ENCODE measurements around the gene GALNT10.

GALNT10 gene

GRCh38 chr5:154273963-154274827 lies 83.7 kb downstream of the GALNT10 start:
- H3K14ac ChIP-seq (ENCODE audit: low read length): no peak overlapping the region
- H2BK5ac ChIP-seq (ENCODE audit: low read length): no peak overlapping the region
- no peak overlapping the region for H3K4ac ChIP-seq (ENCODE audit: low read length)
- no peak overlapping the region for H3K23ac ChIP-seq (ENCODE audit: low read depth, low read length, poor library complexity)
- H4K8ac ChIP-seq (ENCODE audit: low read depth, low read length): no peak overlapping the region
- no peaks in the 10 kb centered on the region for H3K27me3 ChIP-seq (ENCODE audit: control insufficient read depth in 3 of 3, insufficient read depth in 3 of 3, low read depth in 1 of 3, low read length in 3 of 3)
- H3K9ac ChIP-seq (ENCODE audit: low read depth, low read length, poor library complexity): no peak overlapping the region
- H3K79me1 ChIP-seq (ENCODE audit: low read depth, low read length): no peaks in the 10 kb centered on the region
- WGBS, 2 donors (ENCODE audit: extremely low coverage in 2 of 2, insufficient read length in 2 of 2, insufficient replicate concordance in 1 of 2): no CpG with 5 or more reads among the region's 2 CpGs
- H2AK5ac ChIP-seq (ENCODE audit: low read depth, low read length): no peak overlapping the region
- peaks cover 5 to 6% of the 10 kb centered on the region in 2 donors for H3K4me1 ChIP-seq (ENCODE audit: control insufficient read depth in 2 of 2, insufficient read depth in 1 of 2, low read depth in 1 of 2, low read length in 2 of 2)
- H2BK12ac ChIP-seq (ENCODE audit: low read length): no peak overlapping the region
- no peak overlapping the region for H3K4me2 ChIP-seq (ENCODE audit: insufficient read depth, low read length, poor library complexity, severe bottlenecking)
- no peaks in the 10 kb centered on the region for H3K36me3 ChIP-seq (replicated peaks in 1 of 2; ENCODE audit: control insufficient read depth in 2 of 2, insufficient read depth in 2 of 2, low read length in 2 of 2)
- no peak overlapping the region for H2AFZ ChIP-seq (ENCODE audit: low read length)
- no peak overlapping the region for H3K27ac ChIP-seq (replicated peaks; ENCODE audit: low read length)
- H2BK15ac ChIP-seq (ENCODE audit: low read length): no peak overlapping the region
- no peak overlapping the region for H3K18ac ChIP-seq (ENCODE audit: low read length)
- no peak overlapping the region for H2BK120ac ChIP-seq (ENCODE audit: low read depth, low read length)
- H3K9me3 ChIP-seq (replicated peaks in 1 of 2; ENCODE audit: control insufficient read depth in 2 of 2, insufficient read depth in 1 of 2, low read depth in 1 of 2, low read length in 2 of 2): no peaks in the 10 kb centered on the region
- no peak overlapping the region for H3K4me3 ChIP-seq (ENCODE audit: low read length in 2 of 2)
- DNase-seq (ENCODE audit: low spot score): no peak
- no peak overlapping the region for H4K91ac ChIP-seq (ENCODE audit: low read depth, low read length, poor library complexity)

GRCh38 chr5:154274828-154275185 lies 84.3 kb downstream of the GALNT10 start:
- H3K4me3 ChIP-seq (ENCODE audit: low read length in 2 of 2): no peak overlapping the region
- no peak overlapping the region for H3K18ac ChIP-seq (ENCODE audit: low read length)
- no peaks in the 10 kb centered on the region for H3K9me3 ChIP-seq (replicated peaks in 1 of 2; ENCODE audit: control insufficient read depth in 2 of 2, insufficient read depth in 1 of 2, low read depth in 1 of 2, low read length in 2 of 2)
- H3K79me1 ChIP-seq (ENCODE audit: low read depth, low read length): no peaks in the 10 kb centered on the region
- no peaks in the 10 kb centered on the region for H3K27me3 ChIP-seq (ENCODE audit: control insufficient read depth in 3 of 3, insufficient read depth in 3 of 3, low read depth in 1 of 3, low read length in 3 of 3)
- whole genome bisulfite sequencing, 2 donors (ENCODE audit: extremely low coverage in 2 of 2, insufficient read length in 2 of 2, insufficient replicate concordance in 1 of 2): no CpG with 5 or more reads among the region's 4 CpGs
- H2BK12ac ChIP-seq (ENCODE audit: low read length): no peak overlapping the region
- no peak overlapping the region for H2AFZ ChIP-seq (ENCODE audit: low read length)
- H4K8ac ChIP-seq (ENCODE audit: low read depth, low read length): no peak overlapping the region
- no peak overlapping the region for H2BK15ac ChIP-seq (ENCODE audit: low read length)
- H2BK5ac ChIP-seq (ENCODE audit: low read length): no peak overlapping the region
- H2BK120ac ChIP-seq (ENCODE audit: low read depth, low read length): no peak overlapping the region
- no peak overlapping the region for H3K27ac ChIP-seq (replicated peaks; ENCODE audit: low read length)
- H2AK5ac ChIP-seq (ENCODE audit: low read depth, low read length): no peak overlapping the region
- H4K91ac ChIP-seq (ENCODE audit: low read depth, low read length, poor library complexity): no peak overlapping the region
- no peak for DNase-seq (ENCODE audit: low spot score)
- no peak overlapping the region for H3K4ac ChIP-seq (ENCODE audit: low read length)
- no peak overlapping the region for H3K9ac ChIP-seq (ENCODE audit: low read depth, low read length, poor library complexity)
- H3K36me3 ChIP-seq (replicated peaks in 1 of 2; ENCODE audit: control insufficient read depth in 2 of 2, insufficient read depth in 2 of 2, low read length in 2 of 2): no peaks in the 10 kb centered on the region
- H3K4me2 ChIP-seq (ENCODE audit: insufficient read depth, low read length, poor library complexity, severe bottlenecking): no peak overlapping the region
- H3K14ac ChIP-seq (ENCODE audit: low read length): no peak overlapping the region
- H3K23ac ChIP-seq (ENCODE audit: low read depth, low read length, poor library complexity): no peak overlapping the region
- peaks cover 5 to 6% of the 10 kb centered on the region in 2 donors for H3K4me1 ChIP-seq (ENCODE audit: control insufficient read depth in 2 of 2, insufficient read depth in 1 of 2, low read depth in 1 of 2, low read length in 2 of 2)

GRCh38 chr5:154275566-154275965 lies 85.0 kb downstream of the GALNT10 start:
- H3K18ac ChIP-seq (ENCODE audit: low read length): no peak overlapping the region
- H3K14ac ChIP-seq (ENCODE audit: low read length): no peak overlapping the region
- no peak overlapping the region for H2AFZ ChIP-seq (ENCODE audit: low read length)
- H4K8ac ChIP-seq (ENCODE audit: low read depth, low read length): no peak overlapping the region
- peaks cover 5 to 6% of the 10 kb centered on the region in 2 donors for H3K4me1 ChIP-seq (ENCODE audit: control insufficient read depth in 2 of 2, insufficient read depth in 1 of 2, low read depth in 1 of 2, low read length in 2 of 2)
- H2BK15ac ChIP-seq (ENCODE audit: low read length): no peak overlapping the region
- no peak overlapping the region for H2BK120ac ChIP-seq (ENCODE audit: low read depth, low read length)
- H2BK12ac ChIP-seq (ENCODE audit: low read length): no peak overlapping the region
- no peaks in the 10 kb centered on the region for H3K36me3 ChIP-seq (replicated peaks in 1 of 2; ENCODE audit: control insufficient read depth in 2 of 2, insufficient read depth in 2 of 2, low read length in 2 of 2)
- H3K27ac ChIP-seq (replicated peaks; ENCODE audit: low read length): no peak overlapping the region
- H3K79me1 ChIP-seq (ENCODE audit: low read depth, low read length): no peaks in the 10 kb centered on the region
- no peak for DNase-seq (ENCODE audit: low spot score)
- H3K4me2 ChIP-seq (ENCODE audit: insufficient read depth, low read length, poor library complexity, severe bottlenecking): no peak overlapping the region
- H2BK5ac ChIP-seq (ENCODE audit: low read length): no peak overlapping the region
- H3K9ac ChIP-seq (ENCODE audit: low read depth, low read length, poor library complexity): no peak overlapping the region
- no peak overlapping the region for H3K4me3 ChIP-seq (ENCODE audit: low read length in 2 of 2)
- no peak overlapping the region for H3K4ac ChIP-seq (ENCODE audit: low read length)
- no CpG with 5 or more reads among the region's 3 CpGs for WGBS, 2 donors (ENCODE audit: extremely low coverage in 2 of 2, insufficient read length in 2 of 2, insufficient replicate concordance in 1 of 2)
- no peak overlapping the region for H2AK5ac ChIP-seq (ENCODE audit: low read depth, low read length)
- H3K27me3 ChIP-seq (ENCODE audit: control insufficient read depth in 3 of 3, insufficient read depth in 3 of 3, low read depth in 1 of 3, low read length in 3 of 3): no peaks in the 10 kb centered on the region
- H3K9me3 ChIP-seq (replicated peaks in 1 of 2; ENCODE audit: control insufficient read depth in 2 of 2, insufficient read depth in 1 of 2, low read depth in 1 of 2, low read length in 2 of 2): no peaks in the 10 kb centered on the region
- H4K91ac ChIP-seq (ENCODE audit: low read depth, low read length, poor library complexity): no peak overlapping the region
- no peak overlapping the region for H3K23ac ChIP-seq (ENCODE audit: low read depth, low read length, poor library complexity)

GRCh38 chr5:154276261-154276972 lies 85.9 kb downstream of the GALNT10 start:
- no peak overlapping the region for H2BK5ac ChIP-seq (ENCODE audit: low read length)
- peaks cover 5 to 6% of the 10 kb centered on the region in 2 donors for H3K4me1 ChIP-seq (ENCODE audit: control insufficient read depth in 2 of 2, insufficient read depth in 1 of 2, low read depth in 1 of 2, low read length in 2 of 2)
- no peak overlapping the region for H3K4ac ChIP-seq (ENCODE audit: low read length)
- no peak overlapping the region for H3K4me2 ChIP-seq (ENCODE audit: insufficient read depth, low read length, poor library complexity, severe bottlenecking)
- H3K4me3 ChIP-seq (ENCODE audit: low read length in 2 of 2): no peak overlapping the region
- H3K36me3 ChIP-seq (replicated peaks in 1 of 2; ENCODE audit: control insufficient read depth in 2 of 2, insufficient read depth in 2 of 2, low read length in 2 of 2): no peaks in the 10 kb centered on the region
- no CpG with 5 or more reads among the region's 5 CpGs for WGBS, 2 donors (ENCODE audit: extremely low coverage in 2 of 2, insufficient read length in 2 of 2, insufficient replicate concordance in 1 of 2)
- no peaks in the 10 kb centered on the region for H3K79me1 ChIP-seq (ENCODE audit: low read depth, low read length)
- H3K9ac ChIP-seq (ENCODE audit: low read depth, low read length, poor library complexity): no peak overlapping the region
- H4K91ac ChIP-seq (ENCODE audit: low read depth, low read length, poor library complexity): no peak overlapping the region
- H4K8ac ChIP-seq (ENCODE audit: low read depth, low read length): no peak overlapping the region
- no peaks in the 10 kb centered on the region for H3K27me3 ChIP-seq (ENCODE audit: control insufficient read depth in 3 of 3, insufficient read depth in 3 of 3, low read depth in 1 of 3, low read length in 3 of 3)
- H2AK5ac ChIP-seq (ENCODE audit: low read depth, low read length): no peak overlapping the region
- DNase-seq (ENCODE audit: low spot score): no peak
- H2BK12ac ChIP-seq (ENCODE audit: low read length): no peak overlapping the region
- no peak overlapping the region for H3K23ac ChIP-seq (ENCODE audit: low read depth, low read length, poor library complexity)
- no peak overlapping the region for H2BK15ac ChIP-seq (ENCODE audit: low read length)
- H3K9me3 ChIP-seq (replicated peaks in 1 of 2; ENCODE audit: control insufficient read depth in 2 of 2, insufficient read depth in 1 of 2, low read depth in 1 of 2, low read length in 2 of 2): no peaks in the 10 kb centered on the region
- no peak overlapping the region for H2BK120ac ChIP-seq (ENCODE audit: low read depth, low read length)
- no peak overlapping the region for H3K18ac ChIP-seq (ENCODE audit: low read length)
- no peak overlapping the region for H2AFZ ChIP-seq (ENCODE audit: low read length)
- H3K27ac ChIP-seq (replicated peaks; ENCODE audit: low read length): no peak overlapping the region
- no peak overlapping the region for H3K14ac ChIP-seq (ENCODE audit: low read length)
